Keratinocyte (primary cell): ENCODE measurements around the gene DPYSL4. TPM values are rescaled to one million over a fixed set of nuclear protein-coding genes. Genes with fewer than 3 reads are reported as not detected.

Source experiments
- DNase-seq: peaks from one replicate; pipeline ENCODE4 v3.0.0-alpha.2; 2011; ENCODE audit warnings: low read depth, missing footprints, low spot score
- FAIRE-seq: peaks from 2 replicates; lab custom pipeline; 2011; peaks lifted over from hg19 to GRCh38; lab: Jason Lieb, UNC
- H2AFZ ChIP-seq: 2 replicates; pipeline ENCODE4 v1.6.0; 2012; ENCODE audit warnings: low read length, control low read depth, inconsistent platforms; ENCODE audit not compliant: control insufficient read depth
- H3K27ac ChIP-seq: 2 replicates; pipeline ENCODE4 v1.5.1; 2011; ENCODE audit warnings: low read length; ENCODE audit not compliant: control insufficient read depth, insufficient read depth
- H3K27me3 ChIP-seq: 3 replicates; pipeline ENCODE4 v1.6.0; 2011; ENCODE audit warnings: low read length; ENCODE audit not compliant: control insufficient read depth, insufficient read depth; ENCODE audit errors: extremely low read depth
- H3K36me3 ChIP-seq, 2 experiments: 2 replicates in 1 of 2; 3 replicates in 1 of 2; pipeline ENCODE4 v1.5.1; 2011; ENCODE audit warnings: low read length in 2 of 2, mild to moderate bottlenecking in 1 of 2; ENCODE audit not compliant: control insufficient read depth in 2 of 2, insufficient read depth in 2 of 2; ENCODE audit errors: extremely low read depth in 1 of 2
- H3K4me1 ChIP-seq: 3 replicates; pipeline ENCODE4 v1.5.1; 2011; ENCODE audit warnings: low read length; ENCODE audit not compliant: control insufficient read depth, insufficient read depth; ENCODE audit errors: extremely low read depth
- H3K4me2 ChIP-seq: 3 replicates; pipeline ENCODE4 v1.6.0; 2011; ENCODE audit warnings: low read depth, low read length; ENCODE audit not compliant: control insufficient read depth, insufficient read depth; ENCODE audit errors: extremely low read depth
- H3K4me3 ChIP-seq, 3 experiments: fragments of 200-600 bp in 1 of 3; sonication (generic) in 1 of 3; 2 replicates in 2 of 3; 3 replicates in 1 of 3; pipeline ENCODE4 v1.5.1; 2011 to 2016; ENCODE audit warnings: low read length in 3 of 3, mild to moderate bottlenecking in 3 of 3, control low read depth in 2 of 3, inconsistent platforms in 1 of 3, low read depth in 1 of 3, mixed read lengths in 1 of 3, mixed run types in 1 of 3, moderate library complexity in 1 of 3; ENCODE audit not compliant: control insufficient read depth in 2 of 3, insufficient read depth in 2 of 3; ENCODE audit errors: extremely low read depth in 1 of 3
- H3K79me2 ChIP-seq: 2 replicates; pipeline ENCODE4 v1.6.0; 2012; ENCODE audit warnings: low read length; ENCODE audit not compliant: control insufficient read depth, insufficient read depth
- H3K9ac ChIP-seq: 3 replicates; pipeline ENCODE4 v1.6.0; 2011; ENCODE audit warnings: low read length; ENCODE audit not compliant: control insufficient read depth, insufficient read depth; ENCODE audit errors: extremely low read depth
- H3K9me1 ChIP-seq: 3 replicates; pipeline ENCODE4 v1.6.0; 2011; ENCODE audit warnings: low read length; ENCODE audit not compliant: control insufficient read depth, insufficient read depth; ENCODE audit errors: extremely low read depth
- H3K9me3 ChIP-seq: 2 replicates; pipeline ENCODE4 v1.5.1; 2012; ENCODE audit warnings: low read depth, low read length; ENCODE audit not compliant: control insufficient read depth
- H4K20me1 ChIP-seq: 3 replicates; pipeline ENCODE4 v1.6.0; 2011; ENCODE audit warnings: low read length; ENCODE audit not compliant: control insufficient read depth, insufficient read depth; ENCODE audit errors: extremely low read depth
- EZH2 ChIP-seq: IDR thresholded peaks from one replicate; pipeline ENCODE4 v1.6.1; 2012; ENCODE audit warnings: inconsistent platforms, mild to moderate bottlenecking, low read length, moderate library complexity
- dilution Hi-C: fragments of 300-500 bp; cut with MboI; formaldehyde crosslinking; loops from one replicate; pipeline ENCODE4 v1.7.0; 2020; ENCODE audit warnings: low sequenced_read_pairs; ENCODE audit not compliant: extremely low pct_ligation_motif_present
- polyA plus RNA-seq, 5 experiments: library from polyadenylated mRNA; depleted of rRNA in 3 of 5; stranded (reverse) in 3 of 5; stranded (forward) in 1 of 5; unstranded in 1 of 5; fragments of >200 nt; gene quantifications; 1 replicate in 1 of 5; 2 replicates in 3 of 5; 3 replicates in 1 of 5; pipeline versions ENCODE4 v1.2.1 to v1.2.3, GENCODE V29; 2011 to 2012; ENCODE audit warnings: missing spikeins in 2 of 5, low read depth in 1 of 5, low replicate concordance in 1 of 5
- TF ChIP-seq, protein P1 (sequence below), 3 experiments: IDR thresholded peaks in 1 of 3; conservative IDR thresholded peaks in 1 of 3; optimal IDR thresholded peaks in 1 of 3; 2 replicates in 2 of 3; 3 replicates in 1 of 3; pipeline versions ENCODE3 to v1.5.1; 2011; ENCODE audit warnings: low read length in 3 of 3, mild to moderate bottlenecking in 3 of 3, moderate library complexity in 2 of 3, control low read depth in 1 of 3, inconsistent platforms in 1 of 3; ENCODE audit not compliant: insufficient read depth in 2 of 3; ENCODE audit errors: extremely low read depth in 1 of 3

Gene DPYSL4
- polyA plus RNA-seq, 1 donor (not counting 4 experiments of a cell fraction or from before 2014, with no cell fraction given) = 7.4 TPM

DNA sequence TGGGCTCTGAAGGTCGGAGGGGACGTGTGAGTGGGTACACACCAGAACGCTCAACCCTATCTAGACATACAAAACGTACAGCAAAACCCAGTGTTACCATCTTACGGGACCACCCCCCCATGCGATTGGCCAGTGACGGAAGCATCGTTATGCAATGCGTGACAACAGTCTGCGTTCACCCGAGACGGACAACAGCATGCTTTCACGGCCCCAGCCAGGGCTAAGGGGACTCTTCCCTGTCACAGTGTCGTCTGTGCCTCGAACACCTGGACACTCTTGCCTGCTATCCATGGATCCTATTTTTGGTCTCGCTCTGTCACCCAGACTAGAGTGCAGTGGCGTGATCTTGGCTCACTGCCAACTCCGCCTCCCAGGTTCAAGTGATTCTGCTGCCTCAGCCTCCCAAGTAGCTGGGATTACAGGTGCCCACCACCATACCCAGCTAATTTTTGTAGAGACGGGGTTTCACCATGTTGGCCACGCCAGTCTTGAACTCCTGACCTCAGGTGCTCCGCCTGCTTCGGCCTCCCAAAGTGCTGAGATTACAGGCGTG lies 23.3 kb downstream of the DPYSL4 start:
- H3K36me3 ChIP-seq = no peaks in the 10 kb centered on the region
- H4K20me1 ChIP-seq = no peaks in the 10 kb centered on the region
- no peak overlapping the region for H3K9ac ChIP-seq
- no peaks in the 10 kb centered on the region for H3K4me1 ChIP-seq
- no peak for FAIRE-seq
- no peak for DNase-seq
- no peak overlapping the region for H3K27ac ChIP-seq
- no peaks in the 10 kb centered on the region for H3K9me3 ChIP-seq
- H3K79me2 ChIP-seq = no peaks in the 10 kb centered on the region
- H3K9me1 ChIP-seq = no peaks in the 10 kb centered on the region
- no peak overlapping the region for H3K4me3 ChIP-seq
- H3K27me3 ChIP-seq = no peaks in the 10 kb centered on the region
- dilution Hi-C loops = no loop called here
- H2AFZ ChIP-seq = no peak overlapping the region
- TF ChIP-seq EZH2 = no peak
- TF ChIP-seq, protein P1, sequence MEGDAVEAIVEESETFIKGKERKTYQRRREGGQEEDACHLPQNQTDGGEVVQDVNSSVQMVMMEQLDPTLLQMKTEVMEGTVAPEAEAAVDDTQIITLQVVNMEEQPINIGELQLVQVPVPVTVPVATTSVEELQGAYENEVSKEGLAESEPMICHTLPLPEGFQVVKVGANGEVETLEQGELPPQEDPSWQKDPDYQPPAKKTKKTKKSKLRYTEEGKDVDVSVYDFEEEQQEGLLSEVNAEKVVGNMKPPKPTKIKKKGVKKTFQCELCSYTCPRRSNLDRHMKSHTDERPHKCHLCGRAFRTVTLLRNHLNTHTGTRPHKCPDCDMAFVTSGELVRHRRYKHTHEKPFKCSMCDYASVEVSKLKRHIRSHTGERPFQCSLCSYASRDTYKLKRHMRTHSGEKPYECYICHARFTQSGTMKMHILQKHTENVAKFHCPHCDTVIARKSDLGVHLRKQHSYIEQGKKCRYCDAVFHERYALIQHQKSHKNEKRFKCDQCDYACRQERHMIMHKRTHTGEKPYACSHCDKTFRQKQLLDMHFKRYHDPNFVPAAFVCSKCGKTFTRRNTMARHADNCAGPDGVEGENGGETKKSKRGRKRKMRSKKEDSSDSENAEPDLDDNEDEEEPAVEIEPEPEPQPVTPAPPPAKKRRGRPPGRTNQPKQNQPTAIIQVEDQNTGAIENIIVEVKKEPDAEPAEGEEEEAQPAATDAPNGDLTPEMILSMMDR (optimal IDR thresholded peaks at IDR 0.05 in 1 of 3, IDR thresholded peaks at IDR 0.05 in 1 of 3, conservative IDR thresholded peaks at IDR 0.05 in 1 of 3; ENCODE audit: extremely low read depth in 1 of 3, insufficient read depth in 2 of 3, low read length in 3 of 3) = no peak
- no peak overlapping the region for H3K4me2 ChIP-seq

DNA sequence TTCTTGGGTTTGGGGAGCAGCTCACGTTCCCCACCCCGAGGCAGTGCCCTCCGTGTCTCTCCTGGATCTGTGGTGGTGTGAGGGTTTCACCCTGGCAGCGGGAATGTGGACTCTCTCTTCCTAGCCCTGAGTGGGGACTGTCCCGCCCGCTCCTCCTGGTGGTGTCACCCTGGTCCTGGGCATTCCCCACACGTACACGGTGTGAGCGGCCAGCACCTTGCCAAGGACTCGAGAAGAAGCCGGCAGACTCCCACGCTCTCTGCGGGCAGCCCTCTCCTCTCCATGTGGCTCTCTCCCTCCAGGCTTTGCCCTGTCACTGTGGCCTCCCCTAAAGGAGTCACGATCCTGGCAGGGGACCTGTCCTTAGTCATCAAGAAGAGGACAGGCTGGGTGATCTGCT lies 24.0 kb downstream of the DPYSL4 start:
- Histone ChIP-seq H3K36me3 (no peaks in the 10 kb centered on the region), H4K20me1 (no peaks in the 10 kb centered on the region), H2AFZ (no peak overlapping the region), H3K4me3 (no peak overlapping the region), H3K9me1 (no peaks in the 10 kb centered on the region), H3K27ac (no peak overlapping the region), H3K9me3 (no peaks in the 10 kb centered on the region), H3K4me2 (no peak overlapping the region), H3K9ac (no peak overlapping the region), H3K27me3 (no peaks in the 10 kb centered on the region), H3K4me1 (no peaks in the 10 kb centered on the region), H3K79me2 (no peaks in the 10 kb centered on the region)
- TF ChIP-seq, protein P1 (optimal IDR thresholded peaks at IDR 0.05 in 1 of 3, IDR thresholded peaks at IDR 0.05 in 1 of 3, conservative IDR thresholded peaks at IDR 0.05 in 1 of 3; ENCODE audit: extremely low read depth in 1 of 3, insufficient read depth in 2 of 3, low read length in 3 of 3) = no peak
- TF ChIP-seq EZH2 = no peak
- dilution Hi-C loops = no loop called here
- DNase-seq (no peak), FAIRE-seq (no peak)
